Measurements from ENCODE around the gene BCAS3.

DNA sequence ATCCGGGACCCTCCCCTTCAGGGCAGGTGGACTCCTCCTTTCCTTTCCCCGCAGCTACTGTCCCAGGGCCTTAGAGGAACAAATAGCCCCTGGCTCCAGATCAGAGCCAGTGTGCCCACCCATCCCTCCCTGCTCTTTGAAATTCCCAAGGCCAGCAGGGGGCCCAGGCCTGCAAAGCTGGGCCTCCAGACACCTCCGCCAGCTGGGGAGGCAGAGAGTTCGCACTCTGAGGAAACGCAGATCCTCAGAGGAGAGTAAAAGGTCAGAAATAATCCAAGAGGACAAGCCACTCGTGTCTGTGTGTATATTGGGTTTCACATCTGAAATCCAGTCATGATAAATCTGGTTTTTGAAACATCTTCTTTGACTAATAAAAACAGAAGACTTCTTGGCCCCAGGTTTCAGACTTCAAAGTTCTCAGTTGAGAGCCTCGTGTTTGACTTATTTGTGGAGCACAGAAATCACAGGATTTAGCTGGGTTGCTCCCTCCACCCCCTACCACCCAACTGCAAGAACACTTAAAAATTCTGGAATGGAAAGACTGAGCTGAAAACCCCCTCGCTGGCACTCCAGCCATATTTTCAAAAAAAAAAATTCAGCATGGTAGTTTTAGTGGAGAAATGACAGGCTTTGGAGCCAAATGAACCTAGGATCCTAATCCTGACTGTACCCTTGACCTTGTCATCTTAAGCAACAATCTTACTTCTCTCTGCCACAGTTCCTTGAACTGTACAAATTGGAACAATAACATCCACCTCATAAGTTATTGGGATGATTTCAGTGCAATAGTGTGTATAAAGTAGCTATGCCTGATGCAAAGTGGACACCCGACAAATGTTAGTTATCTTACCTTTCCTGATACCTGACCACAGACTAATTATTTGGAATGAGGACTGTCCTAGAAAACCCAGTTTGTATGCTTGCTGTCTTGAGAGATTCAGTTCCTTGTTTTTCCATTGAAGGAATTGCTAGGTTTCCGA, 677.5 kb downstream of the BCAS3 start:
- TF ChIP-seq, protein P1, sequence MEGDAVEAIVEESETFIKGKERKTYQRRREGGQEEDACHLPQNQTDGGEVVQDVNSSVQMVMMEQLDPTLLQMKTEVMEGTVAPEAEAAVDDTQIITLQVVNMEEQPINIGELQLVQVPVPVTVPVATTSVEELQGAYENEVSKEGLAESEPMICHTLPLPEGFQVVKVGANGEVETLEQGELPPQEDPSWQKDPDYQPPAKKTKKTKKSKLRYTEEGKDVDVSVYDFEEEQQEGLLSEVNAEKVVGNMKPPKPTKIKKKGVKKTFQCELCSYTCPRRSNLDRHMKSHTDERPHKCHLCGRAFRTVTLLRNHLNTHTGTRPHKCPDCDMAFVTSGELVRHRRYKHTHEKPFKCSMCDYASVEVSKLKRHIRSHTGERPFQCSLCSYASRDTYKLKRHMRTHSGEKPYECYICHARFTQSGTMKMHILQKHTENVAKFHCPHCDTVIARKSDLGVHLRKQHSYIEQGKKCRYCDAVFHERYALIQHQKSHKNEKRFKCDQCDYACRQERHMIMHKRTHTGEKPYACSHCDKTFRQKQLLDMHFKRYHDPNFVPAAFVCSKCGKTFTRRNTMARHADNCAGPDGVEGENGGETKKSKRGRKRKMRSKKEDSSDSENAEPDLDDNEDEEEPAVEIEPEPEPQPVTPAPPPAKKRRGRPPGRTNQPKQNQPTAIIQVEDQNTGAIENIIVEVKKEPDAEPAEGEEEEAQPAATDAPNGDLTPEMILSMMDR (IDR thresholded peaks at IDR 0.05), result no peak
- no peak for TF ChIP-seq EZH2 (IDR thresholded peaks at IDR 0.05; ENCODE audit: borderline replicate concordance, insufficient read depth, low read depth, low read length, poor library complexity, severe bottlenecking)
